ENCODE results near the gene KRT84.

Gene KRT84, protein sequence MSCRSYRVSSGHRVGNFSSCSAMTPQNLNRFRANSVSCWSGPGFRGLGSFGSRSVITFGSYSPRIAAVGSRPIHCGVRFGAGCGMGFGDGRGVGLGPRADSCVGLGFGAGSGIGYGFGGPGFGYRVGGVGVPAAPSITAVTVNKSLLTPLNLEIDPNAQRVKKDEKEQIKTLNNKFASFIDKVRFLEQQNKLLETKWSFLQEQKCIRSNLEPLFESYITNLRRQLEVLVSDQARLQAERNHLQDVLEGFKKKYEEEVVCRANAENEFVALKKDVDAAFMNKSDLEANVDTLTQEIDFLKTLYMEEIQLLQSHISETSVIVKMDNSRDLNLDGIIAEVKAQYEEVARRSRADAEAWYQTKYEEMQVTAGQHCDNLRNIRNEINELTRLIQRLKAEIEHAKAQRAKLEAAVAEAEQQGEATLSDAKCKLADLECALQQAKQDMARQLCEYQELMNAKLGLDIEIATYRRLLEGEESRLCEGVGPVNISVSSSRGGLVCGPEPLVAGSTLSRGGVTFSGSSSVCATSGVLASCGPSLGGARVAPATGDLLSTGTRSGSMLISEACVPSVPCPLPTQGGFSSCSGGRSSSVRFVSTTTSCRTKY

GRCh38 chr12:52385226-52385702 is at the start of gene KRT84:
Gene KRT84 (minus strand): TSS chr12:52385652. CDS start chr12:52385585, 67 bp downstream.
- DNase-seq (ENCODE audit: low read depth), result no peak

- DNase-seq (ENCODE audit: low read depth), result no peak
Observed at GRCh38 chr12:52434760-52435530, 49.5 kb upstream of the KRT84 start.

DNA sequence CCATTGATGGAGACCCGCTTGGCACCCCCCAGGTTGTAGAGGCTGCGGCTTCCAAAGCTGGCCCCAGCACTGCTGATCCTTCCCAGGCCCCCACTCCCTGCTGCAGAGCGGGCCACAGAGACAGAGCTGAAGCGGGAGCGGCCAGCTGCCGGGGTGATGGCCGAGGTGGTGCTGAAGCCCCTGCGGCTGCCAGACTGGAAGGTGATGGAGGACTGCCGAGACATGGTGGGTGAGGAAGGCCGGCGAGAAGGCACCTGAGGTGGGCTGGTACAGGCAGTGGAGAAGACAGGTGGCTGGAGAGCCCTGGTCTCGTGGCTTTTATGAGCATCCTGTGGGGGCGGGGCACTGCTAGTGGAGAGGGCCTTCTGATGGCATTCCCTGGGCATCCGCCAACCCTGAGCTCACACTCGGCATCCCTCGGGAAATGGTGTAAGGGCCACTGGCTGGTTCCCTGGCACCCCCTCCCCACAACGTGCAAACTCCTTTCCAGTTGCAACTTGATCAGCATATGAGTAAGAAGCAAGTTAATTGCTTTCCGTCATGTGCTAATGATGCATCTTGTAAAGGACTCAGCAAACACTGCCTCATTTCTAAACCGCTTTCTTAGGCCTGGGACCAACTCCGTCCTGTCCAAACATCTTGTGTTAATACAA is 48.8 kb upstream of the KRT84 start, which contains the start of gene KRT75:
Gene KRT75, minus strand, starts transcription at position 291 of the 653 bp plus-strand sequence. Its CDS starts 67 bp downstream, at position 224.
- DNase-seq (ENCODE audit: low read depth), result no peak

GRCh38 chr12:52433501-52434080 is 48.1 kb upstream of the KRT84 start:
- DNase-seq (ENCODE audit: low read depth), result no peak

DNA sequence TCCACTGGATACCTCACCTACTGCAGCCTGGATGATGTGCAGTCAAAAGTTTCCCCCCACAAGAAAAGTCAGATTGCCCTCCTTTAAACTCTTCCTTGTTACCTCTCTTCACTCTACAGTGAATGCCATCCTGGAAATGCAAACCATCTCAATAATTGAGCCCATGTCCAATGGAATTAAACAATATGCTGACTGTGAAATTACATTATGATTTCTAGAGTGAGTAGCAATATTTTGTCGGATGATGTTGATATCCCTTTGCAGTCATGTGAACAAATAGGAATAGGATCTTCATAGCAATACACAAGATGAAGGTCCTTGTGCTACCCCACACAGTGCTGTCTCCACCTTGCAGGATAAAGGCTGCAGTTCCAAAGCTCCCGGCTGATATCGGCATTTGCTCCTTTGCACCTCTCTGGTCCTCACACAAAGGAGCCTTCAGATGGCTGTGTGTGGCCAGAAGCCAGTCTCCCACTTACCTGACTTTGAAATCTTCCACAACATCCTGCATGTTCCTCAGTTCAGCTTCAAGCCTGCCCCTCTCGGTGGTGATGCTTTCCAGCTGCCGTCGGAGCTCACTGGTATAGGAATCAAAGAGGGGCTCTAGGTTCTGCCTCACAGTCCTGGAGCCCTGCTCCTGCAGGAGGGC is 47.2 kb upstream of the KRT84 start:
- DNase-seq (ENCODE audit: low read depth), result no peak

GRCh38 chr12:52428121-52428520 is 42.7 kb upstream of the KRT84 start:
- no peak for DNase-seq (ENCODE audit: low read depth)

- no peak for DNase-seq (ENCODE audit: low read depth)
Observed at GRCh38 chr12:52427083-52427482, 41.6 kb upstream of the KRT84 start.

DNA sequence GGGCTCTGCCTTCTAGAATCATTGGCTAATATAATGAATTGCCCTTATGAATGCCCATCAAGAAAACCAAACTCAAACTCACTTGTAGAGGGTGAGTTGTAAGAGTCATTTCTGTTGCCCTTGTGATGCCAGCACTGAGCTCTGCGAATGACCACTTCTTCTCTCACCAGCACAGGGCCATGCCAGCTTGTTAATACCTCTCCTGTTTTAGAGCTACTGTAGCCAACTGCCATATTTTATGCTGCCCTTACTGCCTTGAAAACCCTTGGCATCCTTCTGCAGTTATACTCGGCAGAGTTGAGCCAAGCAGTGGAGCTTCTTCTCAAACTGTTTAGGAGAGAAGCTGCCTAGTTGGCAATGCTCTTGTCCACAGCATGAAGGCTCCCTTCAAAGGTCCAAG is 40.6 kb upstream of the KRT84 start:
- no peak for DNase-seq (ENCODE audit: low read depth)

DNA sequence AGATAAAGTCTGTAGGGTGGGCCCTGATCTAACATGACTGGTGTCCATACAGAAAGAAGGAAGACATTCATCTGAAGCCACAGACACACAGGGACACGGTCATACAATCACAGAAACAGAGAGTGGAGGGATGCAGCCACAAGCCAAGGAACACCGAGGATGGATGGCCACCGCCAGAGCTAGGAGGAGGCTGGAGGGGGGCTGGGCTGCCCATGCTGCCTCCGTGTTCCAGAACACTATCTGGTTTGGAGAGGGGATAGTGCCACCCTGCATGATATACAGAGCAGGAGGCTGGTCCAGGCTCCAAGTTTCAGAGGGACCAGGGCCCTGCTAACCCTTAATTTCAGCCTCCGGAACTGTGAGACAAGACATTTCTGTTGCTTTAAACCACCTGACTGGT is 40.0 kb upstream of the KRT84 start:
- DNase-seq (ENCODE audit: low read depth), result no peak

GRCh38 chr12:52423661-52424500 is 38.4 kb upstream of the KRT84 start:
- no peak for DNase-seq (ENCODE audit: low read depth)

DNA sequence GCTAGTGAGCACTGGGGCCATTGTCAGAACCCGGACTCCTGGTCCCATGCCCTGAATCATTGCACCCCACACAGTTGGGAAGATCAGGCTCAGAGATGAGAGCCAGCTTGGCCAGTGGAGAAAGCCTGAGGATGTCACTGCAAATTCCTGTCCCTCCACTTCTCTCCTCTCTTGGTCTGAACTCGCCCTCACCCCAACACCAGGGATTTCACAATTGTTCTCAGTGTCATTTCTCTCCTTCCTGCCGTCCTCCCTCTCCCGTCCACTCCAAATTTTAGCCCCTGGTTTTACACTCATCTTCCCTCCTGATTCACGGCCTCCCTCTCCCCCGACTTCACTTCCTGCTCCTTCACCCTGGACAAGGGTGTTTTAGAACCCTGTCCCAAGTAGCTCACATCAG is 37.6 kb upstream of the KRT84 start:
- DNase-seq (ENCODE audit: low read depth), result no peak

DNA sequence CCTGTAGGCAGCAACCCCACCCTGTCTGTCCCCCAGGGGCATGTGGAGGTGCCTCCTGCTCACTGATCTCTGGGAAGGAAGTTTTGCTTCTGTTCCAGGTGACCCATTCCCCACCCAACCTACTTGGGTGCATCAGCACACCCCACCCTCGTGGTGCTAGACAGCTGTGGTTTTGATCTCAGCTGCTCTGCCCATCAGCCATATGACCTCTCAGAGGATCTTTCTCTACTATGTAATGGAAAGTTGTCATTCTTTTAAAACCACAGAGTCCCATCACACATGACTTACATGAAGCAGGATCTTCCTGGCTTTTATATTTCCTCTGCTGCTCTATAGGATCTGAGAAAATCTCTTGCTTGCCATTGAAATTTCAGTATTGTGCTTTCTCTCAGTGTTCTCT is 34.2 kb upstream of the KRT84 start:
- no peak for DNase-seq (ENCODE audit: low read depth)

DNA sequence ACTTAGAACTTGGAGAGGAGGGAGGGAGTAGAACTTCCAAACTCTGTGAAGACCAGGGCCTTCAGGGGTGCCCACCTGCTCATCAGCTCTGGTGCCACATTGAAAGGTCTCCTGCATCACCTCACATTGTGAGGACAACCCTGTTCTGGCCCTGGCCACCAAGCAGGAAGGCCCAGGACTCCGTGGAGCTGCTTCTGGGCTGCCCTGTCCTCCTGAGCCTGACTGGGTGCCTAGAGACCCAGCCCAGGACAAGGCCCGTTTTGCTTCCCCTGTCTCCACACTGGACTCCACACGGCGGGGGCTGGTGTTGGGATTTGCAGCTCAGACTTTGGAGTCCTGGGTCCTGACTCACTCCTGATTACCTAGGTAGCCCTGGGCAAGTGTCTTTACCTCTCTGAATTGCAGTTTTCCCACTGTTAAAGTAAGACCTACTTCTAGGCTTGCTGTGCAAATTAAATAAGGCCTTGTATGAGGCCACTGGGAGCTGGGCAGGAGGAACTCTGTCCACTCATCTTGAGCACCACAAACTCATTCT is 33.2 kb upstream of the KRT84 start:
- no peak for DNase-seq (ENCODE audit: low read depth)

- no peak for DNase-seq (ENCODE audit: low read depth)
Observed at GRCh38 chr12:52417740-52418139, 32.3 kb upstream of the KRT84 start.

DNA sequence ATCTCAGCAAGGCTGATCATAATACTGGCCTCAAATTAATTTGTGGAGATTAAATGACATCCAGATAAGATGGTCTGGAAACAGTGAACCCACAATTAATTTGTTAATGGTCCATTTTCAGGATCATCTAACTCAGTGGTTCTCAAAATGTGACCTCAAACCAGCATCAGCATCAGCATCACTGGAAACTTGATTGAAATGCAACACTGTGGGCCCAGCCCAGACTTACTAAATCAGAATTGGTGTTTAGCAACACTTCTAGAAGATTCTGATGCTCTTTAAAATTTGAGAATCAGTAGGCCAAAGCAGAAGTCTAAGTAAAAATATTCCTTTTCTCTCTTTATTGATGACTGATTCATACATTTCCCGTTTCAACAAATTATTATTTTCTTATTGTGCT is 31.3 kb upstream of the KRT84 start:
- DNase-seq (ENCODE audit: low read depth), result no peak

DNA sequence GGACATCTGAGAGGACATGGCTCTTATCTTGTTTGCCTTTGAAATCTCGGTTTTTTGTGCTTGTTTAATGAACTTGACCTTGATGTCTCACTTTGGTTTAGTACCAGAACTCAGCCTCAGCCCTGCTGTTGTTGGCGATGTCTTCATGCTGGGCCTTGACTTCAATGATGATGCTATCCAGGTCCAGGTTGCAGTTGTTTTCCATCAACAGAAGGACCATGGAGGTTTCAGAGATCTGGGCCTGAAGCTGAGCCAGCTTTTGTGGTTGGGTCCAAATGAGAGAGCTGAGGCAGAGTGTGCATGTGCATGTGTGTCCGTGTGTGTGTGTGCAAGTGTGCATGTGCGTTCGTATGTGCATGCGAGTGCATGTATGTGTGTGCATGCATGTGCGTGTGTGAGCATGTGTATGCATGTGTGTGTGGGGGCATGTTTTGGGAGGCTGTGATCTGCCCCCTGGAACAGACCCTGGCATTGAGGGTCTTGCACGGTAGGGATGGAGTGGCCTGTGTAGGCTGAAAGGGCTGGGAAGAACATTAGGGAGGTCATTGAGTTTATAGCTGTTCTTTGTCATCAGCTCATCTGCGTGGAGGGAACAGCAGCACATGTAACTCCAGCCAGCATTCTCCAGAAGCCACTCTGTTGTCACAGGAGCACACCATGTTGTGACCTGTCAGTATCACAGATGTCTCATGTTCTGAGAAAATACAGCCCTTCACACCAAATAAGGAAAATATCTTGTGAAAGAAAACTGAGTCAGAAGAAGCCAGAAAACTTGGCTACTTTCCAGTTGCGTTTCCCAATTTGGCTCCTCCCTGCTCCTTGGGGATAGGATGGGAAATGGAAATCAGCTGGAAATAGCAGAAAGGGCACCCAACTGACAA is 30.7 kb upstream of the KRT84 start:
- DNase-seq (ENCODE audit: low read depth), result peak; percentile 48

GRCh38 chr12:52414936-52415335 is 29.5 kb upstream of the KRT84 start:
- DNase-seq (ENCODE audit: low read depth), result no peak

GRCh38 chr12:52413782-52414345 is 28.4 kb upstream of the KRT84 start:
- no peak for DNase-seq (ENCODE audit: low read depth)

GRCh38 chr12:52413202-52413601 is 27.8 kb upstream of the KRT84 start:
- DNase-seq (ENCODE audit: low read depth), result no peak

Data from HS-5 (cell line).